Measurements from ENCODE around the gene THOC2. TPM values are rescaled to one million over a fixed set of nuclear protein-coding genes. Genes with fewer than 3 reads are reported as not detected.
"Not testable (repeated sequence)": the region's sequence is repeated elsewhere in the genome, so short reads cannot be mapped to it uniquely, and the experiment has no call there.

The THOC2 gene
- total RNA-seq (10 to 100 TPM; 86.9 to 97.7 TPM), polyA plus RNA-seq (ENCODE audit: insufficient read length in 2 of 2) (10 to 100 TPM; 67.2 to 69.6 TPM)
- long read RNA-seq, donor 1, transcript THOC2-211 (3 exons, 689 nt), result major isoform, 10 of 12 reads
- long read RNA-seq, donor 1, partial matches to known transcripts, result 0 of 12 reads
- long read RNA-seq, donor 1, other reads (novel, unspliced or antisense), result 0 of 12 reads
- long read RNA-seq, donor 2, partial matches to known transcripts, result 0 of 3 reads
- long read RNA-seq, donor 2, other reads (novel, unspliced or antisense), result 0 of 3 reads
- long read RNA-seq, donor 3, partial matches to known transcripts, result 0 of 8 reads
- long read RNA-seq, donor 3, other reads (novel, unspliced or antisense), result 0 of 8 reads
- long read RNA-seq, donor 4, transcript THOC2-211 (3 exons, 689 nt), result major isoform, 14 of 31 reads
- long read RNA-seq, donor 4, partial matches to known transcripts, result 14 of 31 reads
- long read RNA-seq, donor 4, other reads (novel, unspliced or antisense), result 0 of 31 reads

- Histone ChIP-seq H3K9me3 (ENCODE audit: control insufficient read depth, insufficient read depth, low read length) (no peaks in the 10 kb centered on the region), H3K27me3 (ENCODE audit: control insufficient read depth, insufficient read depth, low read length) (no peaks in the 10 kb centered on the region), H3K4me1 (ENCODE audit: control insufficient read depth, insufficient read depth, low read length) (no peaks in the 10 kb centered on the region), H3K4me3 (ENCODE audit: low read depth, low read length) (peak within 1 kb of the TSS; percentile 82), H3K27ac (ENCODE audit: low read depth, low read length) (peak within 1 kb of the TSS; percentile 85), H3K36me3 (ENCODE audit: control insufficient read depth, insufficient read depth, low read length) (no peaks in the 10 kb centered on the region)
- peak; percentile 44 to 96 (median 73) for DNase-seq (ENCODE audit: low read depth in 4 of 6, low spot score in 6 of 6)
- WGBS (ENCODE audit: insufficient coverage), result 28% methylated on average over 36 of the region's 49 CpGs
These were observed at the start of gene THOC2 for GRCh38 chrX:123732670-123733363. THOC2 (minus strand) TSS chrX:123733052; CDS start chrX:123733022, 30 bp downstream.

GRCh38 chrX:123781786-123782185, 48.9 kb upstream of the THOC2 start:
- not testable (repeated sequence) for H3K4me3 ChIP-seq (ENCODE audit: low read depth, low read length); H3K36me3 ChIP-seq (ENCODE audit: control insufficient read depth, insufficient read depth, low read length); H3K4me1 ChIP-seq (ENCODE audit: control insufficient read depth, insufficient read depth, low read length); DNase-seq (ENCODE audit: low read depth in 4 of 6, low spot score in 6 of 6); H3K27ac ChIP-seq (ENCODE audit: low read depth, low read length); H3K27me3 ChIP-seq (ENCODE audit: control insufficient read depth, insufficient read depth, low read length); H3K9me3 ChIP-seq (ENCODE audit: control insufficient read depth, insufficient read depth, low read length)
- WGBS (ENCODE audit: insufficient coverage), result 70% methylated on average over 3 of the region's 10 CpGs

GRCh38 chrX:123779908-123780396, 47.1 kb upstream of the THOC2 start:
- H3K4me1 ChIP-seq (ENCODE audit: control insufficient read depth, insufficient read depth, low read length), result no peaks in the 10 kb centered on the region
- no peaks in the 10 kb centered on the region for H3K9me3 ChIP-seq (ENCODE audit: control insufficient read depth, insufficient read depth, low read length)
- H3K4me3 ChIP-seq (ENCODE audit: low read depth, low read length), result no peak overlapping the region
- WGBS (ENCODE audit: insufficient coverage), result 44% methylated on average over 1 of the region's 1 CpG
- no peak overlapping the region for H3K27ac ChIP-seq (ENCODE audit: low read depth, low read length)
- H3K36me3 ChIP-seq (ENCODE audit: control insufficient read depth, insufficient read depth, low read length), result no peaks in the 10 kb centered on the region
- DNase-seq (ENCODE audit: low read depth in 4 of 6, low spot score in 6 of 6), result no peak
- no peaks in the 10 kb centered on the region for H3K27me3 ChIP-seq (ENCODE audit: control insufficient read depth, insufficient read depth, low read length)

GRCh38 chrX:123773258-123773988, 40.6 kb upstream of the THOC2 start:
- no peak overlapping the region for H3K27ac ChIP-seq (ENCODE audit: low read depth, low read length)
- no peaks in the 10 kb centered on the region for H3K36me3 ChIP-seq (ENCODE audit: control insufficient read depth, insufficient read depth, low read length)
- WGBS (ENCODE audit: insufficient coverage), result 83% methylated on average over 3 of the region's 4 CpGs
- no peaks in the 10 kb centered on the region for H3K27me3 ChIP-seq (ENCODE audit: control insufficient read depth, insufficient read depth, low read length)
- no peak for DNase-seq (ENCODE audit: low read depth in 4 of 6, low spot score in 6 of 6)
- H3K4me1 ChIP-seq (ENCODE audit: control insufficient read depth, insufficient read depth, low read length), result no peaks in the 10 kb centered on the region
- H3K9me3 ChIP-seq (ENCODE audit: control insufficient read depth, insufficient read depth, low read length), result no peaks in the 10 kb centered on the region
- no peak overlapping the region for H3K4me3 ChIP-seq (ENCODE audit: low read depth, low read length)

GRCh38 chrX:123771449-123772064, 38.7 kb upstream of the THOC2 start:
- 60% methylated on average over 1 of the region's 4 CpGs for WGBS (ENCODE audit: insufficient coverage)
- no peak for DNase-seq (ENCODE audit: low read depth in 4 of 6, low spot score in 6 of 6)
- no peaks in the 10 kb centered on the region for H3K9me3 ChIP-seq (ENCODE audit: control insufficient read depth, insufficient read depth, low read length)

GRCh38 chrX:123764967-123765871, 32.4 kb upstream of the THOC2 start:
- Histone ChIP-seq H3K4me1 (ENCODE audit: control insufficient read depth, insufficient read depth, low read length) (no peaks in the 10 kb centered on the region), H3K36me3 (ENCODE audit: control insufficient read depth, insufficient read depth, low read length) (no peaks in the 10 kb centered on the region), H3K9me3 (ENCODE audit: control insufficient read depth, insufficient read depth, low read length) (no peaks in the 10 kb centered on the region), H3K27ac (ENCODE audit: low read depth, low read length) (peak overlapping the region; percentile 75), H3K4me3 (ENCODE audit: low read depth, low read length) (peak overlapping the region; percentile 35), H3K27me3 (ENCODE audit: control insufficient read depth, insufficient read depth, low read length) (no peaks in the 10 kb centered on the region)
- WGBS (ENCODE audit: insufficient coverage), result 21% methylated on average over 29 of the region's 38 CpGs
- DNase-seq (ENCODE audit: low read depth in 4 of 6, low spot score in 6 of 6), result peak; percentile 24 to 96 (median 60)

More at GRCh38 chrX:123771449-123772064, 38.7 kb upstream of the THOC2 start:
- H3K27me3 ChIP-seq (ENCODE audit: control insufficient read depth, insufficient read depth, low read length), result no peaks in the 10 kb centered on the region
- no peaks in the 10 kb centered on the region for H3K4me1 ChIP-seq (ENCODE audit: control insufficient read depth, insufficient read depth, low read length)
- no peak overlapping the region for H3K4me3 ChIP-seq (ENCODE audit: low read depth, low read length)
- no peak overlapping the region for H3K27ac ChIP-seq (ENCODE audit: low read depth, low read length)
- H3K36me3 ChIP-seq (ENCODE audit: control insufficient read depth, insufficient read depth, low read length), result no peaks in the 10 kb centered on the region

- whole genome bisulfite sequencing (ENCODE audit: insufficient coverage), result no CpG with 5 or more reads among the region's 3 CpGs
- H3K36me3 ChIP-seq (ENCODE audit: control insufficient read depth, insufficient read depth, low read length); H3K4me3 ChIP-seq (ENCODE audit: low read depth, low read length); H3K4me1 ChIP-seq (ENCODE audit: control insufficient read depth, insufficient read depth, low read length); DNase-seq (ENCODE audit: low read depth in 4 of 6, low spot score in 6 of 6); H3K27me3 ChIP-seq (ENCODE audit: control insufficient read depth, insufficient read depth, low read length); H3K9me3 ChIP-seq (ENCODE audit: control insufficient read depth, insufficient read depth, low read length); H3K27ac ChIP-seq (ENCODE audit: low read depth, low read length): not testable (repeated sequence)
These were observed 27.0 kb upstream of the THOC2 start for GRCh38 chrX:123759849-123760248.

- H3K27me3 ChIP-seq (ENCODE audit: control insufficient read depth, insufficient read depth, low read length); H3K27ac ChIP-seq (ENCODE audit: low read depth, low read length); H3K9me3 ChIP-seq (ENCODE audit: control insufficient read depth, insufficient read depth, low read length); H3K36me3 ChIP-seq (ENCODE audit: control insufficient read depth, insufficient read depth, low read length); H3K4me1 ChIP-seq (ENCODE audit: control insufficient read depth, insufficient read depth, low read length); H3K4me3 ChIP-seq (ENCODE audit: low read depth, low read length); DNase-seq (ENCODE audit: low read depth in 4 of 6, low spot score in 6 of 6): not testable (repeated sequence)
- WGBS (ENCODE audit: insufficient coverage), result no CpG with 5 or more reads among the region's 1 CpG
These were observed 24.9 kb upstream of the THOC2 start for GRCh38 chrX:123757794-123758193.
